GM19099 (cell line): ENCODE data around the gene RABGAP1L.

Experiments used
- POLR2A ChIP-seq: IDR thresholded peaks from 3 replicates; pipeline ENCODE4 v1.6.1; 2011; ENCODE audit warnings: low read depth; ENCODE audit not compliant: insufficient read length; ENCODE audit errors: extremely low read depth

Gene RABGAP1L

GRCh38 chr1:174580801-174581200, 421.5 kb downstream of the RABGAP1L start:
- TF ChIP-seq POLR2A: no peak

DNA sequence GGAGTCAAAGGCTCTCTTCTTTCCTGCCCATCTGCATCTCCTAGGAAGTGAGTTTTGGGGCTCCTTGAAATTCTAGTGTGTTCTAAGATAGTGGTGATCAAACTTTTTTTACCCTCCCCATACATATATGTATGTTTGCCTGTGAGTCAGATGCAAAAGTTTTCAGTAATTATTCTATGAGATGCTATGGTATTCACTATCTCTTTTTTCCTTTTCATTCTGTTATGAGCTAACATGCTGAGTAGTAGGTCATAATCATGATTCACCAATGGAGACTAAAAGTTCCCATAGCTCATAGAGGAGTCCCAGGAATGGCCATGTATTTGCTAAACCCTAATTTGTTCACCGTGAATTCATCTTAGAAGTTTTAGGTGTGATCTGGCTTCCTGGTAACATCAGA, 424.0 kb downstream of the RABGAP1L start:
- no peak for TF ChIP-seq POLR2A

DNA sequence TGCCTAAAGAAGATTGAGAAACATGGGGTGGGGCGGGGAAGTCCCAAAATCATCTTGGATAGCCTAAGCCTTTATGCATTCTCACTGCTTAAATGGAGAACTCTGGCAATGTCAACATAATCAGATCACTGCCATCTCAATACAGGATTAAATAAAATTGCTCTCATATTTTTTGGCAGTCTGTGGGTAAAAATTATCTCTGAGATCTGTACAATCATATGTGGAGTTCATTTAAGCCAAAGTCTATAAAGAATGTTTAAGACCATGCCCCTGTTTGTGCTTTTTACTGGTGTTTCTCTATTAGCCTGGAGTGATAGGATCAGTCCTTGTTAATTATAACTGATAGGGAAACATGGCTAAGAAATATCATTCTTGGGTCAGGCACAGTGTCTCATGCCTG, 424.8 kb downstream of the RABGAP1L start:
- TF ChIP-seq POLR2A: no peak

DNA sequence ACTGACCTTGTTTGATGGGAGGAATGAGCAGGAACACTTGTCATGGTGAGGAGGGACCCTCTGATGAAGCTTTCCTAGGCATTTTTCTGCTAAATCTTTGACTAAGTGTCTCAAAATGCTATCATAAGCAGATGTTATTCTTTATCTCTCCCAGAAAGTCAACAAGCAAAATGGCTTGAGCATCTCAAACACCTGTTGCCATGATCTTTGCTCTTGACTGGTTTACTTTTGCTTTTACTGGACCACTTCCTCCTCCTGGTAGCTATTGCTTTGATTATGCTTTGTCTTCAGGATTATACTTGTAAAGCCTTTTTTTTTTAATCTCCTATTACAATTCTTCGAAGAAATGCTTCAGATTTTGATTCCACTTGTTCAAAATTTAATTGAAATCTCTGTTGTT, 445.9 kb downstream of the RABGAP1L start:
- no peak for TF ChIP-seq POLR2A

- TF ChIP-seq POLR2A: no peak
Observed at GRCh38 chr1:174606471-174606870, 447.2 kb downstream of the RABGAP1L start.

GRCh38 chr1:174623324-174624035, 464.2 kb downstream of the RABGAP1L start:
- no peak for TF ChIP-seq POLR2A

GRCh38 chr1:174626031-174627025, 467.0 kb downstream of the RABGAP1L start:
- no peak for TF ChIP-seq POLR2A

- no peak for TF ChIP-seq POLR2A
Observed at GRCh38 chr1:174637487-174637886, 478.2 kb downstream of the RABGAP1L start.

- no peak for TF ChIP-seq POLR2A
Observed at GRCh38 chr1:174639461-174639860, 480.1 kb downstream of the RABGAP1L start.

- TF ChIP-seq POLR2A: no peak
Observed at GRCh38 chr1:174640783-174641182, 481.5 kb downstream of the RABGAP1L start.

DNA sequence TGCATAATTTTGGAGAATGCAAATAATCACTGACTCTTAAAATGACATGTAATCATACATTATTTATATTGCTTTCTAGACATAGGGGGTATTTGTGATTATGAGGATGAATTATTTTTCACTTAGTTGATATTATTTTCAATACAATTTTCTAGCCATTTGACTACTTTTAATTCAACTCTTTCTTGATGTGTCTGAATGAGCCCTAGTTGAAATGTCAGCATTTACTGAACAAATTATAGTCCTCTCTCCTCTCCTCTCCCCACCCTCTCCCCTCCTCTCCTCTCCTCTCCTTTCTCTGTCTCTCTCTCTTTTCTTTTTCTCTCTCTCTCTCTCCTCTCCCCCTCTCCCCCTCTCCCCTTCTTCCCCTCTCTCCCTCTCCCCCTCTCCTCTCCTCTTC, 483.1 kb downstream of the RABGAP1L start:
- TF ChIP-seq POLR2A: no peak

DNA sequence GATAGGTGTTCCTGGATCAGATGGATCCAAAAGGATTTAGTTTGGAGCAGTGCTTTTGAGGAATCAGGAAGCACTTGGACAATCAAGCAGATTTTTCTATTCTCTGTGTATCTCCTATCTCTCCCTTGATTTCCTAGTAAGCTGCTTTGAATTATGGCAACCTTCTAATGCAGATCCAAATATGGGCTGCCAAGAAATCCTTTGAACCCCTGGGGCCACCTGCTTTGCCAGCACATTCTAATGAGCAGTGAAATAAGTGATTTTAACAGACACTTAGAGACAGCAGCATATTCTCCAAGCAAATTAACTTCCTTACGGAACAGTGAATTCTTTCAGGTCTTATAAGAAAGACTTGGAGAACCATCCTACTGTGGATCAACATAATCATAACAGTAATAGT, 483.9 kb downstream of the RABGAP1L start:
- TF ChIP-seq POLR2A: no peak

- TF ChIP-seq POLR2A: no peak
Observed at GRCh38 chr1:174652569-174653280, 493.4 kb downstream of the RABGAP1L start.

DNA sequence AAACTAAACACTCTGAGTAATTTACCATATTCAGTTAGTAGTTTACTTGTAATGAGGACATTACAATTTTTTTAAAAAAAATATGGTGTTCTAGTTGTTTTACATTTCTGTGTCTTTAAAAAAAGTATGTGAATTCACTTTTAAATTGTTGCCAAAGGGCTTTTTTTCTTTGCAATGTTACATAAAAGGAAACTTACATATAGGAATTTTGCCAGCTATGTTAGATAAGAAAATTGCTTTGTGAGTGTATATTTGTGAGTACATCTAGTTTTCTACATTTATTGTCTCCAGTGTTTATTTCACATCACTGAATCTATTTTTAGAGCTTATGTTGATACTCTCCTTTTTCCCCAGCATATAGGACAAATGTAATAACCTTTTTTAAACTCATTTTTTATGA, 495.2 kb downstream of the RABGAP1L start:
- TF ChIP-seq POLR2A: no peak

DNA sequence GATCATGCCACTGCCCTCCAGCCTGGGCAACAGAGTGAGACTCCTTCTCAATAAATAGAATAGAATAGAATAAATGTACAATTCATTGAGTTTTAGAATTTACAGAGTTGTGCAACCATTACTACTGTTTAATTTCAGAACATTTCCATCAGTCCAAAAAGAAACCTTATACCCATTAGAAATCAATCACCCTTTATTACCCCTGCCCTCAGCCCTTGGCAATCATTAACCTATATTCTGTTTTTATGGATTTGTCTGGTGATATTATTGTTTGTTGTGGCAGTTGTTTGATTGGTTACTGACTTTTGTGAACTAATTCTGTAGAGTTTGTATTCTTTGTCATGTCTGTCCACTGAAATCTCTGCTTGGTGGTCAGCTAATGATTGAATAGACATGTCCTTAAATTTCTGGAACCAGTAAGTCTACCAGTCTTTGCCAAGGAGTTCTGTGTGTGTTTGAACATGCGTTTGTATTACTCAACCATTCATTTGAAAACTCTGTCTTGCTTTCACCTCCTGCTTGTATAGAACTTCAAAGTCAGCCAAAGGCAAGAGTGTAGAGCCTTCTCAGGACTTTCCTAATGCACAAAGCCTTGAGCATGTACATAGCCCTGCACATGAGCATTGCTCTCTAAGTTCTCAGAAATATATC, 497.2 kb downstream of the RABGAP1L start:
- TF ChIP-seq POLR2A: no peak
